H1 (cell line): ENCODE measurements around the gene WASL. TPM values are rescaled to one million over a fixed set of nuclear protein-coding genes. Genes with fewer than 3 reads are reported as not detected.

Source experiments
- CTCF ChIA-PET: fragments of 300-600 bp; sonication (Branson Sonifier 250); formaldehyde crosslinking; loops from one replicate; lab custom pipeline; 2021; ENCODE audit not compliant: partially characterized antibody; lab: Charles Lee
- POLR2A ChIA-PET: fragments of 300-600 bp; sonication (Branson Sonifier 250); formaldehyde crosslinking; loops from one replicate; lab custom pipeline; 2021; ENCODE audit warnings: inconsistent platforms; ENCODE audit not compliant: partially characterized antibody; lab: Charles Lee
- DNase-seq, 2 experiments: peaks; one replicate each; pipeline versions ENCODE4 v3.0.0 to v3.0.0-alpha.2; 2010 to 2022; ENCODE audit warnings: low spot score in 2 of 2, low read depth in 1 of 2, mixed read lengths in 1 of 2
- FAIRE-seq: peaks from 2 replicates; lab custom pipeline; 2011; peaks lifted over from hg19 to GRCh38; lab: Jason Lieb, UNC
- H2AFZ ChIP-seq: 2 replicates; pipeline ENCODE4 v1.8.1; 2012; ENCODE audit warnings: low read length, inconsistent platforms
- H2AK5ac ChIP-seq: 2 replicates; pipeline ENCODE4 v1.6.1; 2013; ENCODE audit warnings: low read depth, low read length
- H2BK120ac ChIP-seq: replicated peaks from 2 replicates; pipeline ENCODE3; 2013; ENCODE audit warnings: low read depth, low read length, inconsistent platforms
- H2BK12ac ChIP-seq: 2 replicates; pipeline ENCODE4 v1.6.1; 2013; ENCODE audit warnings: low read depth, low read length
- H2BK15ac ChIP-seq: 2 replicates; pipeline ENCODE4 v1.6.1; 2013; ENCODE audit warnings: low read length
- H2BK20ac ChIP-seq: 2 replicates; pipeline ENCODE4 v1.6.1; 2013; ENCODE audit warnings: low read length
- H2BK5ac ChIP-seq: 2 replicates; pipeline ENCODE4 v1.6.1; 2013; ENCODE audit warnings: low read depth, low read length
- H3K14ac ChIP-seq: 2 replicates; pipeline ENCODE4 v1.6.1; 2013; ENCODE audit warnings: inconsistent platforms; ENCODE audit not compliant: insufficient read length
- H3K18ac ChIP-seq: 2 replicates; pipeline ENCODE4 v1.6.1; 2013; ENCODE audit warnings: low read length; ENCODE audit errors: extremely low read depth
- H3K23ac ChIP-seq: 2 replicates; pipeline ENCODE4 v1.6.1; 2013; ENCODE audit warnings: inconsistent platforms; ENCODE audit not compliant: insufficient read length
- H3K23me2 ChIP-seq: 2 replicates; pipeline ENCODE4 v1.6.1; 2013; ENCODE audit warnings: low read depth, low read length
- H3K27ac ChIP-seq: 2 replicates; pipeline ENCODE4 v1.6.1; 2011; ENCODE audit warnings: low read depth, low read length, inconsistent platforms
- H3K27me3 ChIP-seq, 4 experiments: replicated peaks in 1 of 4; 1 replicate in 1 of 4; 2 replicates in 3 of 4; pipeline versions ENCODE4 v1.6.1 to v1.8.1; 2011 to 2013; ENCODE audit warnings: low read length in 3 of 4, mild to moderate bottlenecking in 3 of 4, inconsistent platforms in 2 of 4, mixed read lengths in 2 of 4, moderate library complexity in 1 of 4; ENCODE audit not compliant: control insufficient read depth in 3 of 4, insufficient read depth in 3 of 4; ENCODE audit errors: extremely low read depth in 1 of 4
- H3K36me3 ChIP-seq, 4 experiments: 2 replicates each; pipeline versions ENCODE4 v1.6.1 to v1.8.1; 2011 to 2013; ENCODE audit warnings: mild to moderate bottlenecking in 4 of 4, low read length in 3 of 4, moderate library complexity in 2 of 4, control low read depth in 1 of 4, inconsistent platforms in 1 of 4; ENCODE audit not compliant: insufficient read depth in 4 of 4, control insufficient read depth in 2 of 4
- H3K4ac ChIP-seq: replicated peaks from 2 replicates; pipeline ENCODE3; 2013; ENCODE audit warnings: low read length, low read depth, mixed read lengths, inconsistent platforms; ENCODE audit not compliant: insufficient read length
- H3K4me1 ChIP-seq, 4 experiments: replicated peaks in 1 of 4; 1 replicate in 1 of 4; 2 replicates in 3 of 4; pipeline versions ENCODE4 v1.6.1 to v1.8.1; 2011 to 2013; ENCODE audit warnings: low read length in 3 of 4, inconsistent platforms in 2 of 4, mixed read lengths in 1 of 4; ENCODE audit not compliant: insufficient read depth in 4 of 4, control insufficient read depth in 3 of 4
- H3K4me2 ChIP-seq, 2 experiments: 2 replicates each; pipeline versions ENCODE4 v1.6.1 to v1.8.1; 2011 to 2013; ENCODE audit warnings: low read depth in 2 of 2, low read length in 2 of 2, control low read depth in 1 of 2, inconsistent platforms in 1 of 2, mild to moderate bottlenecking in 1 of 2; ENCODE audit not compliant: insufficient read depth in 1 of 2
- H3K4me3 ChIP-seq, 4 experiments: fragments of 200-600, 300-600 bp in 1 of 4; sonication (generic), shearing (Covaris generic), sonication (Bioruptor Twin) in 1 of 4; 2 replicates each; pipeline versions ENCODE4 v1.5.1 to v1.8.1; 2011 to 2016; ENCODE audit warnings: low read length in 4 of 4, low read depth in 3 of 4, control low read depth in 2 of 4, inconsistent platforms in 2 of 4, mild to moderate bottlenecking in 2 of 4, mixed read lengths in 1 of 4, moderate library complexity in 1 of 4; ENCODE audit not compliant: insufficient read depth in 2 of 4; ENCODE audit errors: extremely low read depth in 1 of 4
- H3K56ac ChIP-seq: replicated peaks from 2 replicates; pipeline ENCODE3; 2013; ENCODE audit warnings: low read depth, mild to moderate bottlenecking, mixed read lengths, low read length, inconsistent platforms; ENCODE audit not compliant: insufficient read length
- H3K79me1 ChIP-seq: 2 replicates; pipeline ENCODE4 v1.6.1; 2013; ENCODE audit warnings: low read depth, low read length, control low read depth
- H3K79me2 ChIP-seq, 2 experiments: 2 replicates each; pipeline versions ENCODE4 v1.6.1 to v1.8.1; 2012 to 2013; ENCODE audit warnings: low read length in 2 of 2, mild to moderate bottlenecking in 2 of 2, inconsistent platforms in 1 of 2; ENCODE audit not compliant: insufficient read depth in 2 of 2, control insufficient read depth in 1 of 2
- H3K9ac ChIP-seq, 4 experiments: replicated peaks in 1 of 4; 1 replicate in 1 of 4; 2 replicates in 3 of 4; pipeline versions ENCODE4 v1.6.1 to v1.8.1; 2011 to 2013; ENCODE audit warnings: low read depth in 3 of 4, low read length in 3 of 4, control low read depth in 2 of 4, mild to moderate bottlenecking in 2 of 4, moderate library complexity in 2 of 4, inconsistent platforms in 1 of 4; ENCODE audit errors: extremely low read depth in 1 of 4
- H3K9me3 ChIP-seq, 2 experiments: 2 replicates each; pipeline versions ENCODE4 v1.6.1 to v1.8.1; 2012 to 2013; ENCODE audit warnings: mild to moderate bottlenecking in 2 of 2, moderate library complexity in 2 of 2, control low read depth in 1 of 2, inconsistent platforms in 1 of 2, low read depth in 1 of 2, low read length in 1 of 2, mixed read lengths in 1 of 2; ENCODE audit not compliant: insufficient read depth in 2 of 2
- H4K20me1 ChIP-seq, 2 experiments: replicated peaks in 1 of 2; 2 replicates each; pipeline versions ENCODE3 to v1.8.1; 2011 to 2013; ENCODE audit warnings: inconsistent platforms in 2 of 2, low read length in 2 of 2, mild to moderate bottlenecking in 1 of 2; ENCODE audit not compliant: insufficient read depth in 2 of 2, control insufficient read depth in 1 of 2
- H4K5ac ChIP-seq: 2 replicates; pipeline ENCODE4 v1.6.1; 2013; ENCODE audit warnings: low read length, low read depth, mixed read lengths, inconsistent platforms; ENCODE audit not compliant: insufficient read length
- H4K8ac ChIP-seq: 2 replicates; pipeline ENCODE4 v1.8.0; 2013; ENCODE audit warnings: mild to moderate bottlenecking, moderate library complexity, low read length, inconsistent platforms; ENCODE audit not compliant: insufficient read depth; ENCODE audit errors: extremely low read depth
- H4K91ac ChIP-seq: replicated peaks from 2 replicates; pipeline ENCODE3; 2013; ENCODE audit warnings: low read length, mixed read lengths, inconsistent platforms; ENCODE audit not compliant: insufficient read length
- ASH2L ChIP-seq: fragments of 200-600, 300-600 bp; sonication (generic); IDR thresholded peaks from one replicate; pipeline ENCODE4 v1.7.1; 2017; ENCODE audit warnings: low read length
- POU5F1 ChIP-seq: IDR thresholded peaks from 2 replicates; pipeline ENCODE4 v1.6.1; 2011; ENCODE audit warnings: low read depth, mild to moderate bottlenecking, low read length, moderate library complexity
- polyA plus RNA-seq, 7 experiments: library from polyadenylated mRNA; depleted of rRNA in 3 of 7; stranded (reverse) in 5 of 7; unstranded in 2 of 7; fragments of >200 nt in 5 of 7; fragments of 200-250 nt in 2 of 7; gene quantifications; 1 replicate in 5 of 7; 2 replicates in 1 of 7; 4 replicates in 1 of 7; pipeline versions ENCODE4 v1.2.1 to v1.2.3, GENCODE V29; 2011 to 2013; ENCODE audit warnings: missing spikeins in 2 of 7, mixed read lengths in 2 of 7
- total RNA-seq: library from RNA; stranded (reverse); fragmentation: NEBNext Ultra II Directional; extraction: Animal tissue kit (Norgen Biotek cat#: 25700); gene quantifications from 2 replicates; pipeline ENCODE4 v1.2.1, GENCODE V29; 2021

WASL gene
- total and polyA plus RNA-seq, 2 of the 8 experiments (the other 6 are each of a cell fraction or from before 2014, with no cell fraction given) = 7.7 to 38.9 TPM

- Histone ChIP-seq H4K20me1 (peaks cover 5 to 10% of the 10 kb centered on the region in 2 experiments), H4K5ac (no peak overlapping the region), H2BK12ac (no peak overlapping the region), H3K27ac (no peak overlapping the region), H2BK5ac (no peak overlapping the region), H4K8ac (no peak overlapping the region), H3K4me3 (no peak overlapping the region), H3K9ac (no peak overlapping the region), H3K4me1 (peaks cover 0 to 18% (median 0%) of the 10 kb centered on the region in 4 experiments; a peak in 2 of 7 replicates), H3K18ac (no peak overlapping the region), H2BK15ac (no peak overlapping the region), H4K91ac (no peak overlapping the region), H3K79me2 (peaks cover 34 to 100% of the 10 kb centered on the region in 2 experiments), H3K4me2 (peak overlapping the region in 1 of 2 experiments; percentile 17; a peak in 1 of 4 replicates), H3K4ac (no peak overlapping the region), H3K79me1 (no peaks in the 10 kb centered on the region), H2BK20ac (no peak overlapping the region), H3K27me3 (no peaks in the 10 kb centered on the region), H3K14ac (no peak overlapping the region), H2AFZ (no peak overlapping the region), H2AK5ac (no peak overlapping the region), H3K23me2 (no peaks in the 10 kb centered on the region), H2BK120ac (no peak overlapping the region), H3K23ac (no peak overlapping the region), H3K36me3 (no peaks in the 10 kb centered on the region; a peak in 1 of 8 replicates), H3K56ac (no peak overlapping the region), H3K9me3 (no peaks in the 10 kb centered on the region)
- FAIRE-seq (no peak), DNase-seq (no peak)
- ChIA-PET CTCF (interaction anchor here (0.7 to 1.3 kb wide), 2 partner anchors 15 to 19 kb away, joined by 3 read pairs; no protein-coding TSS in a partner anchor), POLR2A (no interaction called here)
- TF ChIP-seq ASH2L = no peak
- TF ChIP-seq POU5F1 = no peak
Observed at GRCh38 chr7:123741940-123742339, 6.9 kb downstream of the WASL start.
